Smooth muscle cell of the pulmonary artery (primary cell): ENCODE measurements around the gene CLDN6. TPM values are rescaled to one million over a fixed set of nuclear protein-coding genes. Genes with fewer than 3 reads are reported as not detected.

Experiments
- total RNA-seq: library from RNA; depleted of rRNA; stranded (reverse); fragments of >200 nt; gene quantifications from 2 replicates; pipeline ENCODE4 v1.2.3, GENCODE V29; 2014

The CLDN6 gene
- total RNA-seq = 0.13 and 0.46 TPM in 2 replicates

DNA sequence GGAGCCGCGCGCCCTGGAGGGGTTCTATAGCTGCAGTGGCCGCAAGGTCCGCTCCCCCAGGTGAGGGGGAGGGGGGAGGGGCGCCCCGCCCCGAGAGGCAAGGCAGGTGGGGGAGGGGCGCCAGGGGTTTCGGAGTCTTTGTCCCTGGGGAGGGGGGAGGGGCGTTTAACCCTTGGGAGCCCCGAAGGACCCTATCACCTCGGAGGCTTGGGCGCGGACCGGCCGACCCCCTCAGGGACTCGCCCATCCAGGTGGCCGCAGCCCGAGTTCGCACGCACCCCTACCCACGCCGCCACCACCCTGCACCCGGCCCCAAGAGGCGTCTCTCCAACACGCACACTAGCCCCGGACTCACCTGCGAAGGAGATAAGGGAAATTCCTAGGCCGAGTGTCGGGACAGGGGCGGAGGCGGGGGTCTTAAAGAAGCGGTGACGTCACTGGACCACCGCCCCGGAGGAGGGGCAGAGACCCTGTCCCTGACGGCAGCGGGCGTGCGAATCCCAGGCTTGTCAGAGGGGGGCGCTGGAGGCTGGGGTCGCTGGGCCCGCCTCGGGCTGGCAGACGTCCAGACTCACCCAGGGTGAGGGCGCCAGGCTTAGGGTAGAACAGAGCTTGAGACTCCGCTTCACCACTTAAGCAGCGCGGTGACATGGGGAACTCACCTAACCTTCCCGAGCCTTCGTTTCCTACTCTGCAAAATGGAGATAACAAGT lies at the start of gene CLDN6:
Gene CLDN6 (minus strand): TSS at position 390 of the 713 bp plus-strand sequence. CDS start 2,162 bp downstream, outside the sequence.

DNA sequence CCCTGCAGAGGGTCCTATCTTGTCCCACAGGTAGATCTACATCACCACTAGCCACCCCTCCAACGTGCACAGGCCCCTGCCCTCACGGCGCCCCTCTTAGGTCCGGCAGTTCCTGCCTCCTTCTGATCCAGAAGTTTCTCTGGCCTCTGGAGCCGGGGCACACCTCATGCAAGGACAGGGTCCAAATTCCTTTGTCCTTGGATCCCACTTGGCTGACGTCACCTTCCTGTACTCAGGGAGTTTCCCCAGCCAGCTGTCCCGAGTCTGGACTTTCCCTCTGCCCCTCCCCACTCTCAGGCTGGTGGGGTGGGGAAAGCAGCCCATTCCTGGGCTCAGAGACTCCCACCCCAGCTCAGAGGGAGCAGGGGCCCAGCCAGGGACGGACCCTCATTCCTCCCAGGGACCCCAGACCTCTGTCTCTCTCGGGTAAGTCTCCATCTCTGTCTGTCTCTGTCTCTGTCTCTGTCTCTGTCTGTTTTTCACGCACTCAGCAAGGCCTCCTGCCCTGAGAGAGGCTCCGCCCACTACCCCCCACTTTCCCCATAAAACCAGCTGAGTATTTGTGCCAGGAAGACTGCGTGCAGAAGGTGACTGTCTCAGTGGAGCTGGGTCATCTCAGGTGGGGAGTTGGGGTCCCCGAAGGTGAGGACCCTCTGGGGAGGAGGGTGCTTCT lies 47.2 kb upstream of the CLDN6 start, which contains the start of gene IL32:
Gene IL32 (plus strand): TSS at position 572 of the 673 bp plus-strand sequence. CDS start 172 bp downstream, outside the sequence.

GRCh38 chr16:3045758-3046640 lies 28.0 kb upstream of the CLDN6 start, which contains the start of gene MMP25:
Gene MMP25, plus strand, starts transcription at chr16:3046561. Its CDS starts 357 bp downstream, at chr16:3046918.

DNA sequence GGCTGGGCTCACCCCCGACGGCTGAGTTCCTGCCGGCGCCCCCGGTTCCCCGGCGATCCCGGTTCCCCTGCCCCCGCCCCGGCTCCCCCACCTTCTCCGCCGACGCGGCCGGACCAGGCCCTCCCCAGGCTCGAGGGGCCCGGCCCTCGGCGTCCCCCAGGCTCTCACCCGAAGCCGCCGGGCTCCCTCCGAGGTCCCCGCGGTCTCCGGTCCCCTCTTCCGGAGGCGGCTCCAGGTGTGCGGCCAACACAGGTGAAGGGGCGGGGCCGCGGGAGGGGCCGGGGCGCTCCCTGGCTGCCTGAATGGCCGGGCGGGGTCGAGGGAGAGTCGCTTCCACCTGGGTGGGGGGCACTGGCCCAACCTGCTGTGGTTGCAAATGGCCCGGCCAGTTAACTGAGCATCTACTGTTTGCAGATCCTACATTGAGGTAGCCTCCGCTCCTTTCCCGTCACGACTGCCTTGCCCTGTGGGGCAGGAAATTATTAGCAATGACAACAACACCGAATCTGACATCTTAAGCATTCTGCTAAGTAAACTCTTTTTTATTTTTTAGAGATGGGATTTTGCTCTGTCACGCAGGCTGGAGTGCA lies 18.8 kb upstream of the CLDN6 start, which contains the start of gene BICDL2:
Gene BICDL2 (minus strand): TSS at position 219 of the 590 bp plus-strand sequence. CDS start 1,448 bp downstream, outside the sequence.

GRCh38 chr16:3023669-3024478 lies 5.9 kb upstream of the CLDN6 start, which contains the start of the genes HCFC1R1 and THOC6:
Gene HCFC1R1, minus strand, starts transcription at chr16:3023942. Its CDS starts 1 bp downstream, at chr16:3023941.
Gene THOC6, plus strand, starts transcription at chr16:3024035. Its CDS starts 292 bp downstream, at chr16:3024327.

DNA sequence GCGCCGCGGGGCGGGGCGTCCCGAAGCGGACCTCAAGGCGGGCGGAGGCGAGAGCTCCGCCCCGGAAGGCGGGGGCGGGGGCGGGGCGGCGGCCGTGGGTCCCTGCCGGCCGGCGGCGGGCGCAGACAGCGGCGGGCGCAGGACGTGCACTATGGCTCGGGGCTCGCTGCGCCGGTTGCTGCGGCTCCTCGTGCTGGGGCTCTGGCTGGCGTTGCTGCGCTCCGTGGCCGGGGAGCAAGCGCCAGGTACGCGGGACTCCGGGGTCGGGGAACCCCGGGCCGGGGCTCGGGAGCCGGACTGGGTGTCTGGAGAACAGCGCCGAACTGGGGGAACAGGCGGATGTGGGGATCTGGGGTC lies 2.2 kb upstream of the CLDN6 start, which contains the start of gene TNFRSF12A:
Gene TNFRSF12A (plus strand): TSS at position 122 of the 357 bp plus-strand sequence. CDS start 30 bp downstream, at position 152.

GRCh38 chr16:3012828-3013420 lies 5.1 kb downstream of the CLDN6 start, which contains the start of gene CLDN9:
Gene CLDN9, plus strand, starts transcription at chr16:3012923. Its CDS starts 440 bp downstream, at chr16:3013363.

GRCh38 chr16:2980227-2981176 lies 37.5 kb downstream of the CLDN6 start, which contains the start of gene PKMYT1:
Gene PKMYT1, minus strand, starts transcription at chr16:2980446. Its CDS starts 789 bp downstream, at chr16:2979657.

DNA sequence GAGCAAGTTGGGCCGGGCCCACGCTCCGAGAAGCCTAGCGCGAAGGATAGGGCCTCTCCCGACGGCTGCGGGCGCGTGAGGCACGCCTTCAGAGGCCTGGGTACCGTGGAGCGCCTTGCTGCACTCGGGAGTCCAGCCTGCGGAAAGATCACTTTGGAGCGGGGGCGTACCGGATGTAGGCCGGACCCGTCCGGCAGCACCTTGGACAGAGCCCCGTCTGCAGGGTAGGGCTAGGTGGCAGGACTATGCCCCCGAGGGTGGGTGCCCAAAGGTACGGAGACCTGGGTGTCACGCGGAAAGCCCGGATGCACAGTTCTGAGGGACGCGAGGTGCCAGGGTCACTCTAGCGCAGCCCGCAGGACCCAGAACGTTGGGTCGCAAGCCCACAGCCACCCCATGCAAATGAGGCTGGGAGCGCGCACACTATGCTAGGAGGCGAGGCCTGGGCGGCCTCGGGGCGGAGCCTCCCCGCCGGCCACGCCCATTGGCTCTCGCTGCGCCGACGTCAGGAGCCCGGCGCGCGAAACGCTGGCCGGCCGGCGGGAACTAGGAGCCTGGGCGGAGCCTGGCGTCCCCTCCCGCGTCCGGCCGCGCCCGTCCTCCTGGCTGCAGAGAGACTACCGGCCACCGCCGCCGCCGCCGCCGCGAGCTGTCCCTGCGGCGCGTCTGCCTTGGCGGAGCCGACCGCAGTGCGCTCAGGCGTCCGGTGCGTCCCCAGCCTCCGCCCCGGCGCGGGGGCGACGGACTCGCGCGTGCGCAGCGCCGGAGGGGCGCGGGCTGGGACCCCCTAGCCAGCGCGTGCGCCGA lies 49.0 kb downstream of the CLDN6 start, which contains the start of gene PAQR4:
Gene PAQR4 (plus strand): TSS at position 611 of the 807 bp plus-strand sequence. CDS start 327 bp downstream, outside the sequence.

Other genes starting within 250 kb of the CLDN6 start
- 186 and 207 TPM in 2 replicates for gene ELOB, start 240.9 kb downstream of the CLDN6 start, total RNA-seq
- gene PRSS33, start 230.6 kb downstream of the CLDN6 start, total RNA-seq = not detected in 2 replicates
- not detected in 2 replicates for gene PRSS41, start 219.7 kb downstream of the CLDN6 start, total RNA-seq
- gene PRSS21, start 200.9 kb downstream of the CLDN6 start, total RNA-seq = 0.23 TPM in 1 of 2 replicates, not detected in the other
- gene ZG16B, start 187.9 kb downstream of the CLDN6 start, total RNA-seq = 0.13 TPM in 1 of 2 replicates, not detected in the other
- not detected in 2 replicates for gene PRSS22, start 160.0 kb downstream of the CLDN6 start, total RNA-seq
- 42.1 and 44.4 TPM in 2 replicates for gene FLYWCH2, start 135.0 kb downstream of the CLDN6 start, total RNA-seq
- gene FLYWCH1, start 106.3 kb downstream of the CLDN6 start, total RNA-seq = 36.4 and 89.1 TPM in 2 replicates
- not detected in 2 replicates for gene KREMEN2, start 53.9 kb downstream of the CLDN6 start, total RNA-seq
- gene PAQR4, start 48.8 kb downstream of the CLDN6 start, total RNA-seq = 3.3 and 3.4 TPM in 2 replicates
- 2.0 and 2.5 TPM in 2 replicates for gene PKMYT1, start 37.7 kb downstream of the CLDN6 start, total RNA-seq
- 0.10 TPM in 1 of 2 replicates, not detected in the other for gene CLDN9, start 5.3 kb downstream of the CLDN6 start, total RNA-seq
- gene TNFRSF12A, start 2.2 kb upstream of the CLDN6 start, total RNA-seq = 185 and 394 TPM in 2 replicates
- 33.4 and 46.1 TPM in 2 replicates for gene HCFC1R1, start 5.8 kb upstream of the CLDN6 start, total RNA-seq
- gene THOC6, start 5.9 kb upstream of the CLDN6 start, total RNA-seq = 14.1 and 17.3 TPM in 2 replicates
- gene BICDL2, start 18.8 kb upstream of the CLDN6 start, total RNA-seq = 0.40 and 0.46 TPM in 2 replicates
- not detected in 2 replicates for gene MMP25, start 28.4 kb upstream of the CLDN6 start, total RNA-seq
- gene IL32, start 47.5 kb upstream of the CLDN6 start, total RNA-seq = 4.0 and 6.3 TPM in 2 replicates
- not detected in 2 replicates for gene ZSCAN10, start 81.1 kb upstream of the CLDN6 start, total RNA-seq
- 12.4 and 16.0 TPM in 2 replicates for gene ZNF205, start 94.4 kb upstream of the CLDN6 start, total RNA-seq
- 11.6 and 15.3 TPM in 2 replicates for gene ZNF213, start 116.8 kb upstream of the CLDN6 start, total RNA-seq
- gene OR1F1, start 170.0 kb upstream of the CLDN6 start, total RNA-seq = 0.07 TPM in 1 of 2 replicates, not detected in the other
- 5.9 and 6.3 TPM in 2 replicates for gene ZNF200, start 217.0 kb upstream of the CLDN6 start, total RNA-seq
- gene MEFV, start 238.4 kb upstream of the CLDN6 start, total RNA-seq = 0.07 and 0.10 TPM in 2 replicates